Upper lobe of right lung (tissue), 1 donor: Measurements from ENCODE around the gene CDKAL1. TPM values are rescaled to one million over a fixed set of nuclear protein-coding genes. Genes with fewer than 3 reads are reported as not detected.

ENCODE experiments used
- ATAC-seq: fragments of 200-7000 bp; cut with Tn5 transposase; one replicate; pipeline ENCODE4 v1.9.1; 2020; ENCODE audit warnings: mild to moderate bottlenecking, moderate library complexity
- DNase-seq: peaks from one replicate; pipeline ENCODE4 v3.0.0-alpha.2; 2020
- H3K27ac ChIP-seq: fragments of 200-600 bp; one replicate; pipeline ENCODE4 v1.8.0; 2022
- H3K27me3 ChIP-seq: fragments of 200-600 bp; one replicate; pipeline ENCODE4 v1.8.0; 2022; ENCODE audit warnings: mild to moderate bottlenecking
- H3K36me3 ChIP-seq: fragments of 200-600 bp; one replicate; pipeline ENCODE4 v1.8.0; 2022
- H3K4me1 ChIP-seq: fragments of 200-600 bp; one replicate; pipeline ENCODE4 v1.8.0; 2022
- H3K4me3 ChIP-seq: fragments of 200-600 bp; one replicate; pipeline ENCODE4 v1.8.0; 2022; ENCODE audit warnings: mild to moderate bottlenecking
- H3K9me3 ChIP-seq: fragments of 200-600 bp; one replicate; pipeline ENCODE4 v1.8.0; 2022
- intact Hi-C: fragments of 100-400 bp; cut with DNase I; formaldehyde crosslinking; loops from one replicate; pipeline ENCODE4 v1.11.0; 2022
- total RNA-seq: library from RNA; stranded (reverse); fragmentation: NEBNext Ultra II Directional; extraction: Animal tissue kit (Norgen Biotek cat#: 25700); gene quantifications from one replicate; pipeline ENCODE4 v1.2.1, GENCODE V29; 2021
- TF ChIP-seq, protein P1 (sequence below): fragments of 200-600 bp; IDR thresholded peaks from one replicate; pipeline ENCODE4 v1.8.0; 2022; ENCODE audit warnings: antibody characterized with exemption
- donor health status: DM: no; HTN: yes; CAD: no; lungs with severe emphysema.

Gene CDKAL1
- total RNA-seq, 1 donor from 2014 or later, result 16.0 TPM

DNA sequence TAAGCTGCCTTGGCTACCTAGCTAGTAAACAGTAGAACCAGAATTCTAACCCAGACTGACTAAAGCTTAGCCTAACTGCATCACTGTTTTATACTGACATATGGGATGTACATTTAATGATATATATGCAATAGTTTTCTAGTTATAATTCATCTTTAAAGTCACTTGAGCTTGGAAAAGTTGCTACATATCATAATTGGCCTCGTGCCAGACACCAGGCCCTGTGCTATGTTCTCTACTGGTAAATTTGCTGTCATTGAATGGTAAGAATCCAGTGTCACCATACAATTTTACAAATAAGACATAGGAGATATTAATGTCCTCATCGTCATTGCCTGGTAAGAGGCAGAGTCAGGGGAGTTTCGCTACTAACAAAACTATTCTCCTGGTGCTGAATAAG lies 396.8 kb downstream of the CDKAL1 start:
- intact Hi-C loops, result no loop called here
- no peaks in the 10 kb centered on the region for H3K9me3 ChIP-seq
- ATAC-seq (no peak), DNase-seq (no peak)
- H3K4me3 ChIP-seq, result no peak overlapping the region
- no peak overlapping the region for H3K27ac ChIP-seq
- no peaks in the 10 kb centered on the region for H3K27me3 ChIP-seq
- no peaks in the 10 kb centered on the region for H3K4me1 ChIP-seq
- TF ChIP-seq, protein P1, sequence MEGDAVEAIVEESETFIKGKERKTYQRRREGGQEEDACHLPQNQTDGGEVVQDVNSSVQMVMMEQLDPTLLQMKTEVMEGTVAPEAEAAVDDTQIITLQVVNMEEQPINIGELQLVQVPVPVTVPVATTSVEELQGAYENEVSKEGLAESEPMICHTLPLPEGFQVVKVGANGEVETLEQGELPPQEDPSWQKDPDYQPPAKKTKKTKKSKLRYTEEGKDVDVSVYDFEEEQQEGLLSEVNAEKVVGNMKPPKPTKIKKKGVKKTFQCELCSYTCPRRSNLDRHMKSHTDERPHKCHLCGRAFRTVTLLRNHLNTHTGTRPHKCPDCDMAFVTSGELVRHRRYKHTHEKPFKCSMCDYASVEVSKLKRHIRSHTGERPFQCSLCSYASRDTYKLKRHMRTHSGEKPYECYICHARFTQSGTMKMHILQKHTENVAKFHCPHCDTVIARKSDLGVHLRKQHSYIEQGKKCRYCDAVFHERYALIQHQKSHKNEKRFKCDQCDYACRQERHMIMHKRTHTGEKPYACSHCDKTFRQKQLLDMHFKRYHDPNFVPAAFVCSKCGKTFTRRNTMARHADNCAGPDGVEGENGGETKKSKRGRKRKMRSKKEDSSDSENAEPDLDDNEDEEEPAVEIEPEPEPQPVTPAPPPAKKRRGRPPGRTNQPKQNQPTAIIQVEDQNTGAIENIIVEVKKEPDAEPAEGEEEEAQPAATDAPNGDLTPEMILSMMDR, result no peak
- H3K36me3 ChIP-seq, result no peaks in the 10 kb centered on the region

DNA sequence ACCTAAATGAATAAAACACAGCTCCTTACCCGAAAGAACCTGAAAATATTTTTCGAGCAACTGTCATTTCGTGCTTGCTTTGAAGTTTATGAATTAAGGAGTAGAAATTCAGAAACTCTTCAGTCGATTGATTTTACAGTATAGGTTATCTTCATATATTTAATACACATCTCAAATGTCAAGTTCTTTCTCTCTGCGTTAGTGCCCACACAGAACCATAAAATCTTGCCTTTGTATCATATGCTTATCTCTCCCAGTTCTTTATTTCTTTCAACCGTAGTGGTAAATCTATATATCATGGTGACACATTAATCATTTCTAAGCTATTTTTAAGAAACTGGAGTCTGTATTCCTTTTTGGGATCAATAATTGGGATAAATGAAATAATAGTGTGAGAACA lies 397.5 kb downstream of the CDKAL1 start:
- Histone ChIP-seq H3K27me3 (no peaks in the 10 kb centered on the region), H3K4me1 (no peaks in the 10 kb centered on the region), H3K4me3 (no peak overlapping the region), H3K27ac (no peak overlapping the region), H3K9me3 (no peaks in the 10 kb centered on the region), H3K36me3 (no peaks in the 10 kb centered on the region)
- DNase-seq, result no peak
- ATAC-seq, result no peak
- TF ChIP-seq, protein P1, result no peak
- intact Hi-C loops, result no loop called here

DNA sequence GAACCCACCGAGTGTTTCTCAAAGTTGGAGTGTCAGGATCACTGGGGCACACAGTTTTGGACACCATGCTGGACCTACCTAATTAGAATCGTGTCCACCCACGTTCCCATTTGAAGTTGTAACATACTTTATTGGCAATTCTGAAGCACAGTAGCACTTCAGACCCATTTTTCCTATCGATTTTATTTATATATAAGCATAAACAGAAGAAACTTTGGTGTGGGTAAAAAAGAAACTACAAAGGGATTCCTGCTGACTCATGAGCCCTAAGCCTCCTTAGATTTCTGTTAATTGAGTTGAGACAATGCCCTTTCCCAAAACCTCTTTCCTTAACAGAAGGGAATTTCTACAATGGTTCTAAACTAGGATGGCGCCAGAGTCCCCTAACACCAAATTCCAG lies 398.0 kb downstream of the CDKAL1 start:
- Histone ChIP-seq H3K9me3 (no peaks in the 10 kb centered on the region), H3K4me3 (no peak overlapping the region), H3K36me3 (no peaks in the 10 kb centered on the region), H3K27me3 (no peaks in the 10 kb centered on the region), H3K4me1 (no peaks in the 10 kb centered on the region), H3K27ac (no peak overlapping the region)
- no peak for ATAC-seq
- DNase-seq, result no peak
- TF ChIP-seq, protein P1, result no peak
- intact Hi-C loops, result no loop called here

DNA sequence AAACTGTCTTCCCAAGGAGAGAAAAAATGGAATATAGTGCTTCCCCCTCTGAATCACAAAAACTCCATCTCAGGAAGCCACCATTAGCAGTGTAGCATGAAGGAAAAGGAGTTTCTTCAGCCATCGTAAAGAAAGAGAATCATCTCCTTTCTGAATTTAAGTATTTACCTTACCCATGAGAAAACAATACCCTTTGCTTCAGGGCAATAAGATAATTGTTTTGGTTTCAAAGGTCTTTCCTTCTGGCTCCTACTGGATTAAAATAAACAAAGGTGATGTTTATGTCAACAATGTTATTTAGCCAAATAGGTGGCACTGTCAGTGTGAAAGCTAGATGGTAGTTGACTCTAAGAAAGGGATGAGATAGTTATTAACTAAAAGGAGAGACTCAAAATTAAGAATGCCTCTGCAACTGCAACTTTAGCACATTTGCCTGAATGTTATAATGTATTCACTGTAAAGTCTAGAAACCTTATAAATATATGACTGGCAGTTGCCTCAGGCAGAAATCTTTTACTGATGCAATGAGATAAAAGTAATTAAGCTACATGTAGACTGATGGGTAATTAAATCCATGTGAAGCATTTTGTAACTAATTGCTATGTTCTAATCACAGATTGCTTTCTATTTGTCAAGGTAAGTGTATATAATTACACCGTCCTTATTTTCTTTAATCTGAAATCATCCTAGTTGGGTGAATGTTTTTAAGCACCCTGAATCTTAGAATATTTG lies 399.0 kb downstream of the CDKAL1 start:
- TF ChIP-seq, protein P1, result no peak
- H3K27ac ChIP-seq, result no peak overlapping the region
- no peaks in the 10 kb centered on the region for H3K9me3 ChIP-seq
- no peaks in the 10 kb centered on the region for H3K27me3 ChIP-seq
- DNase-seq (no peak), ATAC-seq (no peak)
- intact Hi-C loops, result no loop called here
- no peaks in the 10 kb centered on the region for H3K4me1 ChIP-seq
- no peak overlapping the region for H3K4me3 ChIP-seq
- H3K36me3 ChIP-seq, result no peaks in the 10 kb centered on the region

DNA sequence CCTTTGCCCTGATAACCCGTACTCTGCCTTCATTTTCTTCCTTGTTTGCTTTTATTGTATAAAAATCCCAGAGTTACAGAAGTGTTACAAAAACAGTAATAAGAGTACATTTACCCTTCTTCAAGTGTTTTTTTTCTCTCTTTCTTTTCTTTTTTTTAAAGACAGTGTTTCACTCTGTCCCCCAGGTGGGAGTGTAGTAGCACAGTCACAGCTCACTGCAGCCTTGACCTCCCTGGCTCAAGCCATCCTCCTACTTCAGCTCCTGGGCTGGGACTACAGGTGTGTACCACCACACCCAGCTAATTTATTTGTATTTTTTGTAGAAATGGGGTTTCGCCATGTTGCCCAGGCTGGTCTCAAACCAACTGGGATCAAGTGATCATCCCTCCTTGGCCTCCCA lies 402.7 kb downstream of the CDKAL1 start:
- intact Hi-C loops, result no loop called here
- DNase-seq (no peak), ATAC-seq (no peak)
- no peak overlapping the region for H3K27ac ChIP-seq
- TF ChIP-seq, protein P1, result no peak
- H3K4me3 ChIP-seq, result no peak overlapping the region
- no peaks in the 10 kb centered on the region for H3K9me3 ChIP-seq
- no peaks in the 10 kb centered on the region for H3K27me3 ChIP-seq
- H3K4me1 ChIP-seq, result no peaks in the 10 kb centered on the region
- H3K36me3 ChIP-seq, result no peaks in the 10 kb centered on the region
